Measurements from ENCODE around the gene NAALADL1. TPM values are rescaled to one million over a fixed set of nuclear protein-coding genes. Genes with fewer than 3 reads are reported as not detected.

The NAALADL1 gene
- total and polyA plus RNA-seq, 9 of the 15 experiments (the other 6 are each of a cell fraction or from before 2014, with no cell fraction given), result 0.06 to 0.72 (median 0.22) TPM; not detected in 4

DNA sequence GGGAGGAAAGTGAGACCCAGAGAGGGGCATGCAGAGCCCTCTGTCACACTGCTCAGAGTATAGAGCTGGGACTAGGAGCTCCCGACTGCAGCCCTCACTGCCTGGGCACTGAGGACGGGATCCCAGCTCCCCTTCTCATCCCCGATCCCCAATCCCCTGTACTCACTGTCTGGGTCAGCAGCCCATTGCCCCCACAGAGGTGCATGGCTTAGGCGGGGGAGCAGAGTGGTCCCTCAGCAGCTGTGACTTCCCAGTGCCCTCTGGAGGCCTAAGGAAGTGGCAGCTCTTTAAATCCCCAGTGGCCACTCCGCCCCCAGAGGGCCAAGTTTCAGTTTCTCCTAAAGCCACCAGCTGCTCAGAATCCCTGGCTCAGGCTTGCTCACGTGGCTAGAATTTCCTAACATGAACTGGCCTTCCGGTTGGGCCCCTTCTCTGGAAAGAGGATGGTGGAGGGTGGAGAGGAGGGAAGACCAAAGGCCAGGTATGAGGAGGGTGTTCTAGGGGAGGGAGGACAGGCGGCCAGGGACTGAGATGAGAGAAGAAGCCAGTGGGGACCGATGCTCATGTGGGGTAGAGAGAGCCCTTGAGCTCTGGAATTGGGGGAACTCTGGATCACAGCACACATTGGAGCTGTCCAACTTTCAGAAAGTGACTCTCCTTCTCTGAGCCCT lies 61.5 kb downstream of the NAALADL1 start, which contains the start of gene BATF2 (continued):
- TF ChIP-seq, protein P1, sequence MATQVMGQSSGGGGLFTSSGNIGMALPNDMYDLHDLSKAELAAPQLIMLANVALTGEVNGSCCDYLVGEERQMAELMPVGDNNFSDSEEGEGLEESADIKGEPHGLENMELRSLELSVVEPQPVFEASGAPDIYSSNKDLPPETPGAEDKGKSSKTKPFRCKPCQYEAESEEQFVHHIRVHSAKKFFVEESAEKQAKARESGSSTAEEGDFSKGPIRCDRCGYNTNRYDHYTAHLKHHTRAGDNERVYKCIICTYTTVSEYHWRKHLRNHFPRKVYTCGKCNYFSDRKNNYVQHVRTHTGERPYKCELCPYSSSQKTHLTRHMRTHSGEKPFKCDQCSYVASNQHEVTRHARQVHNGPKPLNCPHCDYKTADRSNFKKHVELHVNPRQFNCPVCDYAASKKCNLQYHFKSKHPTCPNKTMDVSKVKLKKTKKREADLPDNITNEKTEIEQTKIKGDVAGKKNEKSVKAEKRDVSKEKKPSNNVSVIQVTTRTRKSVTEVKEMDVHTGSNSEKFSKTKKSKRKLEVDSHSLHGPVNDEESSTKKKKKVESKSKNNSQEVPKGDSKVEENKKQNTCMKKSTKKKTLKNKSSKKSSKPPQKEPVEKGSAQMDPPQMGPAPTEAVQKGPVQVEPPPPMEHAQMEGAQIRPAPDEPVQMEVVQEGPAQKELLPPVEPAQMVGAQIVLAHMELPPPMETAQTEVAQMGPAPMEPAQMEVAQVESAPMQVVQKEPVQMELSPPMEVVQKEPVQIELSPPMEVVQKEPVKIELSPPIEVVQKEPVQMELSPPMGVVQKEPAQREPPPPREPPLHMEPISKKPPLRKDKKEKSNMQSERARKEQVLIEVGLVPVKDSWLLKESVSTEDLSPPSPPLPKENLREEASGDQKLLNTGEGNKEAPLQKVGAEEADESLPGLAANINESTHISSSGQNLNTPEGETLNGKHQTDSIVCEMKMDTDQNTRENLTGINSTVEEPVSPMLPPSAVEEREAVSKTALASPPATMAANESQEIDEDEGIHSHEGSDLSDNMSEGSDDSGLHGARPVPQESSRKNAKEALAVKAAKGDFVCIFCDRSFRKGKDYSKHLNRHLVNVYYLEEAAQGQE (IDR thresholded peaks at IDR 0.05; ENCODE audit: borderline replicate concordance), result peak; percentile 78
- TF ChIP-seq, protein P1 (CRISPR knock-in tag; IDR thresholded peaks at IDR 0.05; ENCODE audit: low read depth), result no peak
- TF ChIP-seq ZNF384 (IDR thresholded peaks at IDR 0.05; ENCODE audit: low read depth, low read length) (no peak), KAT8 (IDR thresholded peaks at IDR 0.05; ENCODE audit: low read depth) (no peak), CHD1 (IDR thresholded peaks at IDR 0.05; ENCODE audit: low read length) (no peak), PURB (CRISPR knock-in tag; IDR thresholded peaks at IDR 0.05; ENCODE audit: low read depth) (no peak), ZNF41 (CRISPR knock-in tag; conservative IDR thresholded peaks at IDR 0.05) (no peak), PHF20 (IDR thresholded peaks at IDR 0.05; ENCODE audit: partially characterized antibody) (peak; percentile 37), ZNF316 (IDR thresholded peaks at IDR 0.05) (no peak), GATAD2A (IDR thresholded peaks at IDR 0.05) (0 out of 2 replicates have a peak, but pooled peaks have one; percentile 52), BHLHE40 (IDR thresholded peaks at IDR 0.05; ENCODE audit: low read length) (peak; percentile 89), ZNF232 (CRISPR knock-in tag; IDR thresholded peaks at IDR 0.05) (0 out of 2 replicates have a peak, but pooled peaks have one; percentile 51)
- TF ChIP-seq, protein P2, sequence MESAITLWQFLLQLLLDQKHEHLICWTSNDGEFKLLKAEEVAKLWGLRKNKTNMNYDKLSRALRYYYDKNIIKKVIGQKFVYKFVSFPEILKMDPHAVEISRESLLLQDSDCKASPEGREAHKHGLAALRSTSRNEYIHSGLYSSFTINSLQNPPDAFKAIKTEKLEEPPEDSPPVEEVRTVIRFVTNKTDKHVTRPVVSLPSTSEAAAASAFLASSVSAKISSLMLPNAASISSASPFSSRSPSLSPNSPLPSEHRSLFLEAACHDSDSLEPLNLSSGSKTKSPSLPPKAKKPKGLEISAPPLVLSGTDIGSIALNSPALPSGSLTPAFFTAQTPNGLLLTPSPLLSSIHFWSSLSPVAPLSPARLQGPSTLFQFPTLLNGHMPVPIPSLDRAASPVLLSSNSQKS (CRISPR knock-in tag; IDR thresholded peaks at IDR 0.05), result no peak
- TF ChIP-seq, protein P3, sequence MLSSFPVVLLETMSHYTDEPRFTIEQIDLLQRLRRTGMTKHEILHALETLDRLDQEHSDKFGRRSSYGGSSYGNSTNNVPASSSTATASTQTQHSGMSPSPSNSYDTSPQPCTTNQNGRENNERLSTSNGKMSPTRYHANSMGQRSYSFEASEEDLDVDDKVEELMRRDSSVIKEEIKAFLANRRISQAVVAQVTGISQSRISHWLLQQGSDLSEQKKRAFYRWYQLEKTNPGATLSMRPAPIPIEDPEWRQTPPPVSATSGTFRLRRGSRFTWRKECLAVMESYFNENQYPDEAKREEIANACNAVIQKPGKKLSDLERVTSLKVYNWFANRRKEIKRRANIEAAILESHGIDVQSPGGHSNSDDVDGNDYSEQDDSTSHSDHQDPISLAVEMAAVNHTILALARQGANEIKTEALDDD (IDR thresholded peaks at IDR 0.05), result no peak
- TF ChIP-seq, protein P4, sequence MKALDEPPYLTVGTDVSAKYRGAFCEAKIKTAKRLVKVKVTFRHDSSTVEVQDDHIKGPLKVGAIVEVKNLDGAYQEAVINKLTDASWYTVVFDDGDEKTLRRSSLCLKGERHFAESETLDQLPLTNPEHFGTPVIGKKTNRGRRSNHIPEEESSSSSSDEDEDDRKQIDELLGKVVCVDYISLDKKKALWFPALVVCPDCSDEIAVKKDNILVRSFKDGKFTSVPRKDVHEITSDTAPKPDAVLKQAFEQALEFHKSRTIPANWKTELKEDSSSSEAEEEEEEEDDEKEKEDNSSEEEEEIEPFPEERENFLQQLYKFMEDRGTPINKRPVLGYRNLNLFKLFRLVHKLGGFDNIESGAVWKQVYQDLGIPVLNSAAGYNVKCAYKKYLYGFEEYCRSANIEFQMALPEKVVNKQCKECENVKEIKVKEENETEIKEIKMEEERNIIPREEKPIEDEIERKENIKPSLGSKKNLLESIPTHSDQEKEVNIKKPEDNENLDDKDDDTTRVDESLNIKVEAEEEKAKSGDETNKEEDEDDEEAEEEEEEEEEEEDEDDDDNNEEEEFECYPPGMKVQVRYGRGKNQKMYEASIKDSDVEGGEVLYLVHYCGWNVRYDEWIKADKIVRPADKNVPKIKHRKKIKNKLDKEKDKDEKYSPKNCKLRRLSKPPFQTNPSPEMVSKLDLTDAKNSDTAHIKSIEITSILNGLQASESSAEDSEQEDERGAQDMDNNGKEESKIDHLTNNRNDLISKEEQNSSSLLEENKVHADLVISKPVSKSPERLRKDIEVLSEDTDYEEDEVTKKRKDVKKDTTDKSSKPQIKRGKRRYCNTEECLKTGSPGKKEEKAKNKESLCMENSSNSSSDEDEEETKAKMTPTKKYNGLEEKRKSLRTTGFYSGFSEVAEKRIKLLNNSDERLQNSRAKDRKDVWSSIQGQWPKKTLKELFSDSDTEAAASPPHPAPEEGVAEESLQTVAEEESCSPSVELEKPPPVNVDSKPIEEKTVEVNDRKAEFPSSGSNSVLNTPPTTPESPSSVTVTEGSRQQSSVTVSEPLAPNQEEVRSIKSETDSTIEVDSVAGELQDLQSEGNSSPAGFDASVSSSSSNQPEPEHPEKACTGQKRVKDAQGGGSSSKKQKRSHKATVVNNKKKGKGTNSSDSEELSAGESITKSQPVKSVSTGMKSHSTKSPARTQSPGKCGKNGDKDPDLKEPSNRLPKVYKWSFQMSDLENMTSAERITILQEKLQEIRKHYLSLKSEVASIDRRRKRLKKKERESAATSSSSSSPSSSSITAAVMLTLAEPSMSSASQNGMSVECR (CRISPR knock-in tag; IDR thresholded peaks at IDR 0.05), result peak; percentile 95

Measured in K562 (cell line).